ENCODE data around the gene CAPZA1.
A peak's percentile ranks its signal among the peaks of the same experiment; 100 is the strongest.
"Not testable (repeated sequence)": the region's sequence is repeated elsewhere in the genome, so short reads cannot be mapped to it uniquely, and the experiment has no call there.

The CAPZA1 gene

GRCh38 chr1:112619518-112620376 lies at the start of gene CAPZA1:
TSS of gene CAPZA1 (plus strand) at chr1:112619832. CDS start at chr1:112619845, 13 bp downstream.
- DNase-seq: peak; percentile 87

- DNase-seq: no peak
Measured at GRCh38 chr1:112575154-112575804, 44.4 kb upstream of the CAPZA1 start.

DNA sequence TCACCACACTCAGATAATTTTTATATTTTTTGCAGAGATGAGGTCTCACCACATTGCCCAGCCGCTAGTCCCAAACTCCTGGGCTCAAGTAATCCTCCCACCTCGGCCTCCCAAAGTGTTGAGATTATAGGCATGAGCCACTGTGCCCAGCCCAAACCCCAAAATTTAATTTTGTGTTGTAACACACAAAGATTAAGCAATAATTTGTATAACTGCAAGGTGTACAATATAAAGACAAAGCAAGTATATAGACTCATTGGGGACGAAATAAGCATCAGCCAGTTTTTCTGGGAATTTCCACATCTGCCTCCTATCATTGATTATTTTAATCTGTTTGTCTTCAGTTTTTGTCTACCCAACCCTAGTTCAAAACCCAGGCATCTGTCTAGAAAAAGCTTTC lies 43.4 kb upstream of the CAPZA1 start:
- DNase-seq: no peak

- no peak for DNase-seq
Measured at GRCh38 chr1:112579801-112580510, 39.7 kb upstream of the CAPZA1 start.

DNA sequence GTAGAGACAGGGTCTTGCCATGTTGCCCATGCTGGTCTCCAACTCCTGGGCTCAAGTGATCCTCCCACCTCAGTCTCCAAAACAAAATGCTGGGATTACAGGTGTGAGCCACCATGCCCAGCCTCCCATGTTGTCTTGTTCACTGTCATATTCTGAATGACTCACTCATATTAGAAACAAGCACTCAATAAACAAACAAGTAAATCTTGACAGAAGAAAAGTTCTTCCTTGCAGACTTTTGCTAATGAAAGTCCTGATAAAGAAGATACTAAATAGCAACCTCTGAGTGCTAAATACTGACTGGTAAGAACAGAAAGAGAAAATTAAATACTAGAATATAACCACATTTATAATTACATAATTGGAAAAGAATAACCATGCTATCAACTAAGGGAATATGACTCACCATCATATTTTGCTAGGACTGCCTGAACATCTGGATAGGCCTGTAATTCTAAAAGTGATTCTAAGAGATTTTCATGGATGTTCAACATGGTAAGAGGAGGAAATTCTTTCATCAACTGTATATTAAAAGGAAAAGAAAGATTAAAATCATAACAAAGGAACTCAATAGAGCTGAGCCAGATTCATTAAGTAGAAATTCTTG lies 37.9 kb upstream of the CAPZA1 start:
- no peak for DNase-seq

- DNase-seq: no peak
Measured at GRCh38 chr1:112583366-112583765, 36.3 kb upstream of the CAPZA1 start.

- DNase-seq: no peak
Measured at GRCh38 chr1:112589766-112590165, 29.9 kb upstream of the CAPZA1 start.

DNA sequence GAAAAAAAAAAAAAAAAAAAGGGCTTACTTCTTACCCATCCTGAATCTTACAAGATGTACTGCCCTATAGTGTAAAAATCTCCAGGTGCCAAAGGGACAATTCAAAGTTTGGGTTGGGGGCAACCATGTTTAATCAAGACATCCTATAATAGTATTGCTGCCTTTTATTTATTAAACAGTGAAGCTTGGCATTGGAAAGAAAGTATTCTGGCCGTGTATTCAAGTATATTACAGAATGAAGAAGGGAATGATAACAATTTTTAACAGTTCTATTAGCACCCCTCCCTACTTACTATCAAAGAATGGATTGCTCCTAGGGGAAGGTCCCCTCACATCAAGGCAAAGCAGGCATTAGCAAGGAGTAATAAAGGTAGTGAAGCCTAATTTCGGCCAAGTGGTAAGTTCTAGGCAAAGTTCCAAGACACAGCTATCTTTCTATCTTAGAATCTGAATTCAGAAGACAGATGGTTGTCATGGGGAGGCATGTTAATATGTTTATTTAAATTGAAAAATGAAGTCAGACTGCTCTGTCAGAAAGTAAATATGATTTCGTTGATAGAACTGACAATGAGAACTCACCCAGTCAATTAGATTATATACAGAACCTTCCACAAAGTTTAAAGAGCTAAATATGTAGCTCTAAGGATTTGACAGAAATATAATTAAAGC lies 25.3 kb upstream of the CAPZA1 start:
- DNase-seq: no peak

DNA sequence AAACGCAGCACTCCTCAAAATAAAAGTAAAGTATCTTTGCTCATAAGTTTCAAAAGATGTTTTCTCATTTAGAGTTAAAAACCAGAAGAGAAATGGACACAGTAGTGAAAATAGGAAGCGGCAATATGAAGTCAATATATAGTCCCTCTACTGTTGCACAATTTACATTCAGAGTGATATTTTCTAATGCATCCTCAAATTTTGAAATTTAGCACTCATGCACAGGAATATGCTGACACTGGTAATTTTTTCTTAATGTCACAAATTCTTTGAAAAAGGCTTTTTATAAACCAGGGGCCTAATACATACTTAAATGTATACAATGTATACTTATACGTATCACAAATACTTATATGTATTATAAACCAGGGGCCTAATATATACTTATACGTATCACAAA lies 20.2 kb upstream of the CAPZA1 start:
- DNase-seq: no peak

- DNase-seq: no peak
Measured at GRCh38 chr1:112603012-112603411, 16.6 kb upstream of the CAPZA1 start.

GRCh38 chr1:112603541-112603940 lies 16.1 kb upstream of the CAPZA1 start:
- no peak for DNase-seq

GRCh38 chr1:112605633-112606327 lies 13.9 kb upstream of the CAPZA1 start:
- no peak for DNase-seq

DNA sequence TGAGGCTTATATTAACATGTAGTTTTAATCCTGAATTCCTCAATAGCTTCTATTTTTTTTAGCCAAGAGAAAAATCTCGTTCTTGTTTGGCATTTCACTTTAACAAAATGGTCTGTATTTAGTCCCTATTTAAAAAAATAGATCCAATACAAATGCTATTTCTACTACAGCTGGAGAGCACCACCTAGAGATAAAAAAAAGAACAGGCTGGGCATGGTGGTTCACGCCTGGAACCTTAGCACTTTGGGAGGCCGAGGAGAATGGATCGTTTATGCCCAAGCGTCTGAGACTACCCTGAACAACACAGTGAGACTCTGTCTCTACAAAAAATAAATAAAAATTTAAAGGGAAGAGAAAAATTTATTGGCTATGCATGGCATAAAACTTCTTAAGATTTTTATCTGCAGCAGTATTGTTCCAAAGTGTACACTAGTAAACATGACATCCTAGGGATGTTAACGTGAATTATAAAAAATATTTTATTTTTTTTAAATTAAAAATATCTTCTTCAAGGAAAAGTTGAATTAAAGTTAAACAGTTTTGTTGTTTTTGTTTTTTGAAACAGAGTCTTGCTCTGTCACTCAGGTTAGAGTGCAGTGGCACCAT lies 5.1 kb upstream of the CAPZA1 start:
- DNase-seq: no peak

DNA sequence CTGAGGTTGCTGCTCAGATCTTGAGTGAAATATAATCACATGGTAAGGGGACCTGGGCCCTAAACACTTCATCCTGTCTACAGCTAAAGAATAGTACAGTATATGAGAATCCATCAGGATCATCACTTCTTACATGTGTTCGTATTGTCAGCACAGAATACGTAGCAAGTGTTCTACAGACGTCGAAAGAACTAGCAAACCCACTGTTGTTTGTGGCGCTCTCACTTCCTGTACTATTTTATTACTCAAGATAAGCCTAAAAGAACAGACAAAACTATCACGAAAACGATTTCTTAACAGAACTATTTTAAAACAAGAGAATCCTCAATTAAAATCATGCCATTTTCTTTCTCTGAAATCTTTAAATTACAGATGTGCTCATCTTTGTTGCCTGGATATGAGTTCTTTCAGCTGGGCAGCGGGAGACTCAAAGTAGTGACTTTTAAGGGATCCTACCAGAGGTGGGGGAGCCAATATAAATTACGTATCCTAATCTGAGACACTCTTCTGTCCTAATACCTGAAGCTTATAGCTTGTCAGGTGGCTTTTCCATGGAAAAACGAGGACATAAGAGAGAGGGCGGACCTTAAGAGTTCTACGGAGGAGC lies 1.4 kb upstream of the CAPZA1 start:
- DNase-seq: no peak

DNA sequence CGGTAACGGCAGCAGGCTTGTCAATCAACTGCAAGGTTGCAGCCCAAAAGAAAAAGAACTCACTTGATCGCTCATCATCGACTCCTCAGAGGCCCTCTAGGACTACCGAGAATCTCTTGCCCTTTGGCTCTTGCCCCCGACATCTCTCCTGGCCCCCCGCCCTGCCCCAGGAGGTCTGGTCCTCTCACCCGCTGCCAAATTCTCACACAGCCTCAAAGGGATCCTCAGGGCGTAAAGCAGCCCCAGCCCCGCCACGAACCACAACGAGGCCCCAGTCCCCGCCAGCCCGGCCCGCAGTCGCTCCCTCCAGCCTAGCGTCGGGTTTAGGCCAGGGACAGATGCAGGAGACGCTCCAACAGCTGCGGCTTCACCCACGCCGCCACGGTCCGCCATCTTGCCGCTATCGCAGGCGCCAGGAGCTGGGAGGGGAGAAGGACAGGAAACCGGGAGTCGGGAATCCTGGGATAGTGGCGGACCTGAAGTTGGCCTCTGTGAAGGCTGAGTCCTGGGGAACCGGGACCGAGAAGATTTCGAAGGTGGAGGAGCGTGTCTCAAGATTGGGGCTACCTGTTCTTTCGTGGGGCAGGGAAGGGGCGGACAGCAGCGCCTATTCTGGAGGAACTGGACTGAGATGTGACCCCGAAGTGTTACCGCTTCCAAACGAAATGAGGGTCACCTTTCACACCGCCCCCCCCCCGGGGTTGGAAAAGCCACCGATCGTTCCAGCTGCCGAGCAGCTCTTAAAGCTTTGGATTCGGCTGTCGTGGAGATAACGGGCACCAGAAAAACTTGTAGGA lies 713 bp upstream of the CAPZA1 start, which contains the start of gene ST7L:
Gene ST7L, minus strand, starts transcription at position 421 of the 797 bp plus-strand sequence. Its CDS starts 28 bp downstream, at position 393.
- DNase-seq: peak; percentile 60

DNA sequence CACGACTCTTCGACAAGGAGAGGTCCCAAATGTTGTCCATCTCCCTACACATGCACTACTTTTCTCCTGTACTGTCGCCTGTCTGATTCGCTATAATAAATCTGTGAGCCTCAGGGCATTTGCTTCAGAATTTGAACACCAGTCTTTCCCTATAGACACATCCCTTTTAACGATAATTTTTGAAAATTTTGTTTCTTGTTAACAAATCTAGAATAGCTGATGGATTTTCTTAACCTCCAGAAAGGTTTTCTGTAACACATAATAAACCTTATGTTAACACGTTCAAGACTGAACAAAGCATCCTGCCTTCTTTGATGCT lies 704 bp downstream of the CAPZA1 start:
- DNase-seq: no peak

DNA sequence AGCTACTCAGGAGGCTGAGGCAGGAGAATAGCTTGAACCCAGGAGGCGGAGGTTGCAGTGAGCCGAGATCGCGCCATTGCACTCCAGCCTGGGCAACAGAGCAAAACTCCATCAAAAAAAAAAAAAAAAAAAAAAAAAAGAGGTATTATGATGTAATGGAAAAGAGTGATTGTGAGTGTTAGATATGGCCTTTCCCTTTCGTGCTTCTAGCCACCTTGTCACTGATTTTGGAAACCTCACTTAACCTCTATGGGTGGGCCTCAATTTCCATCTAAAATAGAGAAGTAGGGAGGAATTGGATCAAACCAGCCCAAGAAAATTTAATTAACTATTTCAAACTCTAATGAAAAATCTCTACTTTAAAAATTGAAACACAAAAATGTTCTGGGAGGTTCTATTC lies 4.9 kb downstream of the CAPZA1 start:
- DNase-seq: not testable (repeated sequence)

DNA sequence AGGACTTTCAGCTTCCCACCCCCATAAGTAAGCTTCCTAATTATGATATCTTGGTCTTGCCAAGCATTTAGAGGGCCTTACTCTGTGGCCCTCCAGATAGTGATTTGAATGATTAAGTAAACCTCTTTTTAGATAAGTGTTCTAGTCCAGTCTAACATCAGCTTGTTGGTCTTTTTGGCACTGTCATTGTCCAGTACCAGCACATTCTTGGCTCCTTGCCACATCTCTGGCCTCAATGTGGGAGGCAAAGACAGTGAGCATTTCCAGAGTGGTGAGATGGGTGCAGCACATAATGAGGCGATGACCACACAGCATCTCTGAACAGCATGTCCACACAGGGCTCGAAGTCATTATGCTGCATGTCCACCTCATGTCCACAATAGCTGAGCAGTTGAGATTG lies 6.1 kb downstream of the CAPZA1 start:
- DNase-seq: no peak

- no peak for DNase-seq
Measured at GRCh38 chr1:112626193-112626592, 6.6 kb downstream of the CAPZA1 start.

GRCh38 chr1:112626887-112627286 lies 7.3 kb downstream of the CAPZA1 start:
- DNase-seq: no peak

Data from NCI-H1092 (cell line).